HEK293T (cell line): ENCODE measurements around the gene FBXL13.
"Not testable (repeated sequence)": the region's sequence is repeated elsewhere in the genome, so short reads cannot be mapped to it uniquely, and the experiment has no call there.

Experiments
- CTCF ChIA-PET: fragments of 350-600 bp; formaldehyde crosslinking; extraction: SDS; loops from one replicate; lab custom pipeline; 2021; ENCODE audit warnings: antibody characterized with exemption, inconsistent platforms; lab: Yijun Ruan, JAX
- POLR2A ChIA-PET: fragments of 350-600 bp; formaldehyde crosslinking; extraction: SDS; loops from one replicate; lab custom pipeline; 2020; ENCODE audit warnings: antibody characterized with exemption, inconsistent platforms; lab: Yijun Ruan, JAX
- DNase-seq: peaks from one replicate; pipeline ENCODE4 v3.0.0; 2012; ENCODE audit warnings: mixed read lengths; ENCODE audit errors: extremely low spot score
- ARNT ChIP-seq: fragments of 450-650 bp; IDR thresholded peaks from 2 replicates; pipeline ENCODE4 v1.6.1; 2017; ENCODE audit warnings: mild to moderate bottlenecking
- BHLHE40 ChIP-seq: fragments of 450-650 bp; IDR thresholded peaks from 2 replicates; pipeline ENCODE4 v1.6.1; 2016; ENCODE audit warnings: mild to moderate bottlenecking, moderate library complexity, borderline replicate concordance
- CTBP1 ChIP-seq: fragments of 450-650 bp; IDR thresholded peaks from 2 replicates; pipeline ENCODE4 v1.6.1; 2016; ENCODE audit warnings: borderline replicate concordance
- ELF4 ChIP-seq: fragments of 450-650 bp; IDR thresholded peaks from 2 replicates; pipeline ENCODE4 v1.6.1; 2017; ENCODE audit warnings: antibody characterized with exemption
- FOXA1 ChIP-seq: fragments of 450-650 bp; IDR thresholded peaks from 2 replicates; pipeline ENCODE4 v1.6.1; 2016; ENCODE audit warnings: mild to moderate bottlenecking
- FOXK2 ChIP-seq: fragments of 450-650 bp; IDR thresholded peaks from 2 replicates; pipeline ENCODE4 v1.6.1; 2016; ENCODE audit warnings: mild to moderate bottlenecking
- FOXM1 ChIP-seq: fragments of 450-650 bp; IDR thresholded peaks from 2 replicates; pipeline ENCODE4 v1.6.1; 2017; ENCODE audit warnings: mild to moderate bottlenecking, borderline replicate concordance
- HDGF ChIP-seq: fragments of 450-650 bp; IDR thresholded peaks from 2 replicates; pipeline ENCODE4 v1.6.1; 2017; ENCODE audit warnings: antibody characterized with exemption, borderline replicate concordance
- L3MBTL2 ChIP-seq: fragments of 450-650 bp; conservative IDR thresholded peaks from 2 replicates; pipeline ENCODE4 v1.6.1; 2016; ENCODE audit warnings: mild to moderate bottlenecking
- LEF1 ChIP-seq: fragments of 450-650 bp; IDR thresholded peaks from 2 replicates; pipeline ENCODE4 v1.6.1; 2017; ENCODE audit warnings: mild to moderate bottlenecking, borderline replicate concordance
- NFRKB ChIP-seq: fragments of 450-650 bp; IDR thresholded peaks from 2 replicates; pipeline ENCODE4 v1.6.1; 2016; ENCODE audit warnings: mild to moderate bottlenecking, moderate library complexity
- PKNOX1 ChIP-seq: fragments of 450-650 bp; IDR thresholded peaks from 2 replicates; pipeline ENCODE4 v1.6.1; 2016
- SP1 ChIP-seq: fragments of 450-650 bp; IDR thresholded peaks from 2 replicates; pipeline ENCODE4 v1.6.1; 2017
- SUZ12 ChIP-seq: fragments of 450-650 bp; IDR thresholded peaks from 2 replicates; pipeline ENCODE4 v1.6.1; 2016; ENCODE audit warnings: mild to moderate bottlenecking
- TARDBP ChIP-seq: fragments of 450-650 bp; IDR thresholded peaks from 2 replicates; pipeline ENCODE4 v1.6.1; 2016
- ZNF384 ChIP-seq: fragments of 450-650 bp; IDR thresholded peaks from 2 replicates; pipeline ENCODE4 v1.6.1; 2016

FBXL13 gene

GRCh38 chr7:103080923-103081322 lies 6.3 kb upstream of the FBXL13 start:
- DNase-seq, result no peak
- POLR2A ChIA-PET, result no interaction called here
- TF ChIP-seq FOXA1, result no peak
- no peak for TF ChIP-seq PKNOX1
- no peak for TF ChIP-seq FOXK2
- no peak for TF ChIP-seq HDGF
- TF ChIP-seq SP1, result no peak
- no peak for TF ChIP-seq ELF4
- TF ChIP-seq BHLHE40, result no peak
- no peak for TF ChIP-seq TARDBP
- TF ChIP-seq LEF1, result no peak
- no peak for TF ChIP-seq SUZ12
- no peak for TF ChIP-seq FOXM1
- TF ChIP-seq NFRKB, result no peak
- no peak for TF ChIP-seq L3MBTL2
- CTCF ChIA-PET, result no interaction called here

GRCh38 chr7:103079836-103080235 lies 5.2 kb upstream of the FBXL13 start:
- ChIA-PET CTCF (no interaction called here), POLR2A (no interaction called here)
- no peak for DNase-seq
- no peak for TF ChIP-seq NFRKB
- no peak for TF ChIP-seq CTBP1
- no peak for TF ChIP-seq PKNOX1
- no peak for TF ChIP-seq ELF4
- TF ChIP-seq ARNT, result no peak
- TF ChIP-seq BHLHE40, result no peak
- TF ChIP-seq FOXM1, result no peak
- no peak for TF ChIP-seq TARDBP
- TF ChIP-seq HDGF, result no peak
- TF ChIP-seq SUZ12, result no peak
- TF ChIP-seq FOXA1, result no peak
- TF ChIP-seq LEF1, result no peak
- TF ChIP-seq FOXK2, result no peak
- no peak for TF ChIP-seq ZNF384
- no peak for TF ChIP-seq SP1
- no peak for TF ChIP-seq L3MBTL2

GRCh38 chr7:103078226-103078625 lies 3.6 kb upstream of the FBXL13 start:
- CTCF ChIA-PET, result not testable (repeated sequence)
- POLR2A ChIA-PET, result interaction anchor here (1.4 kb wide), 1 partner anchor 27 kb away, joined by 3 read pairs; no protein-coding TSS in a partner anchor

GRCh38 chr7:103077318-103077717 lies 2.7 kb upstream of the FBXL13 start:
- TF ChIP-seq ZNF384 (no peak), FOXK2 (no peak)
- CTCF ChIA-PET, result no interaction called here
- POLR2A ChIA-PET, result no interaction called here
- DNase-seq, result no peak

More at GRCh38 chr7:103078226-103078625, 3.6 kb upstream of the FBXL13 start:
- not testable (repeated sequence) for DNase-seq

GRCh38 chr7:103076764-103077163 lies 2.2 kb upstream of the FBXL13 start:
- TF ChIP-seq FOXA1, result no peak
- TF ChIP-seq ELF4, result no peak
- no peak for TF ChIP-seq HDGF
- no peak for TF ChIP-seq FOXM1
- no peak for TF ChIP-seq FOXK2
- no peak for TF ChIP-seq SUZ12
- no peak for TF ChIP-seq TARDBP
- TF ChIP-seq NFRKB, result no peak
- no peak for TF ChIP-seq SP1
- TF ChIP-seq BHLHE40, result no peak
- no peak for TF ChIP-seq L3MBTL2
- no peak for TF ChIP-seq ZNF384
- no peak for TF ChIP-seq LEF1
- TF ChIP-seq ARNT, result no peak
- no peak for TF ChIP-seq CTBP1
- TF ChIP-seq PKNOX1, result no peak
- DNase-seq, result no peak
- ChIA-PET CTCF (no interaction called here), POLR2A (no interaction called here)

GRCh38 chr7:103075337-103075918 lies 832 bp upstream of the FBXL13 start:
- ChIA-PET POLR2A (interaction anchor here (0.8 to 1.5 kb wide), 12 partner anchors 8 to 327 kb away, joined by 3 to 14 read pairs (median 4); partner anchors contain the start of genes FAM185A, NAPEPLD and PSMC2), CTCF (interaction anchor here (0.6 to 1.1 kb wide), 6 partner anchors 10 to 317 kb away, joined by 3 to 7 read pairs (median 3); no protein-coding TSS in a partner anchor)
- TF ChIP-seq SP1 (no peak), BHLHE40 (no peak), ZNF384 (no peak)
- DNase-seq, result peak; percentile 37

- CTCF ChIA-PET, result interaction anchor here (0.5 to 1.1 kb wide), 2 partner anchors 12 to 227 kb away, joined by 4 read pairs; no protein-coding TSS in a partner anchor
- peak; percentile 6 for DNase-seq
Measured at GRCh38 chr7:103073989-103074518, 542 bp downstream of the FBXL13 start.

More at GRCh38 chr7:103073989-103074518, 542 bp downstream of the FBXL13 start:
- POLR2A ChIA-PET, result interaction anchor here (0.7 to 1.3 kb wide), 2 partner anchors 47 to 72 kb away, joined by 3 read pairs; no protein-coding TSS in a partner anchor
- TF ChIP-seq SUZ12 (no peak), L3MBTL2 (peak; percentile 47; the same call in 1 of the 2 replicates)
